Hepatocyte (in vitro differentiated cells): ENCODE data around the gene CCDC179.

Experiments
- EZH2 ChIP-seq: fragments of 200-600 bp; sonication (generic); IDR thresholded peaks from 2 replicates; pipeline ENCODE4 v1.6.1; 2016; ENCODE audit warnings: antibody characterized with exemption, mild to moderate bottlenecking, borderline replicate concordance
- EZH2phosphoT487 ChIP-seq: fragments of 200-600 bp; sonication (generic); IDR thresholded peaks from one replicate; pipeline ENCODE4 v1.6.1; 2018; ENCODE audit warnings: antibody characterized with exemption, mild to moderate bottlenecking, low read depth, moderate library complexity; ENCODE audit not compliant: unreplicated experiment, severe bottlenecking
- TF ChIP-seq, protein P1 (sequence below): fragments of 200-600 bp; sonication (generic); IDR thresholded peaks from 2 replicates; pipeline ENCODE4 v1.5.1; 2016; ENCODE audit warnings: antibody characterized with exemption, mild to moderate bottlenecking; ENCODE audit not compliant: poor library complexity

GRCh38 chr11:22832315-22833015, 27.8 kb downstream of the CCDC179 start:
- TF ChIP-seq EZH2phosphoT487 (no peak), EZH2 (no peak)
- TF ChIP-seq, protein P1, sequence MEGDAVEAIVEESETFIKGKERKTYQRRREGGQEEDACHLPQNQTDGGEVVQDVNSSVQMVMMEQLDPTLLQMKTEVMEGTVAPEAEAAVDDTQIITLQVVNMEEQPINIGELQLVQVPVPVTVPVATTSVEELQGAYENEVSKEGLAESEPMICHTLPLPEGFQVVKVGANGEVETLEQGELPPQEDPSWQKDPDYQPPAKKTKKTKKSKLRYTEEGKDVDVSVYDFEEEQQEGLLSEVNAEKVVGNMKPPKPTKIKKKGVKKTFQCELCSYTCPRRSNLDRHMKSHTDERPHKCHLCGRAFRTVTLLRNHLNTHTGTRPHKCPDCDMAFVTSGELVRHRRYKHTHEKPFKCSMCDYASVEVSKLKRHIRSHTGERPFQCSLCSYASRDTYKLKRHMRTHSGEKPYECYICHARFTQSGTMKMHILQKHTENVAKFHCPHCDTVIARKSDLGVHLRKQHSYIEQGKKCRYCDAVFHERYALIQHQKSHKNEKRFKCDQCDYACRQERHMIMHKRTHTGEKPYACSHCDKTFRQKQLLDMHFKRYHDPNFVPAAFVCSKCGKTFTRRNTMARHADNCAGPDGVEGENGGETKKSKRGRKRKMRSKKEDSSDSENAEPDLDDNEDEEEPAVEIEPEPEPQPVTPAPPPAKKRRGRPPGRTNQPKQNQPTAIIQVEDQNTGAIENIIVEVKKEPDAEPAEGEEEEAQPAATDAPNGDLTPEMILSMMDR = no peak
